ENCODE measurements around the gene SENP3.

DNA sequence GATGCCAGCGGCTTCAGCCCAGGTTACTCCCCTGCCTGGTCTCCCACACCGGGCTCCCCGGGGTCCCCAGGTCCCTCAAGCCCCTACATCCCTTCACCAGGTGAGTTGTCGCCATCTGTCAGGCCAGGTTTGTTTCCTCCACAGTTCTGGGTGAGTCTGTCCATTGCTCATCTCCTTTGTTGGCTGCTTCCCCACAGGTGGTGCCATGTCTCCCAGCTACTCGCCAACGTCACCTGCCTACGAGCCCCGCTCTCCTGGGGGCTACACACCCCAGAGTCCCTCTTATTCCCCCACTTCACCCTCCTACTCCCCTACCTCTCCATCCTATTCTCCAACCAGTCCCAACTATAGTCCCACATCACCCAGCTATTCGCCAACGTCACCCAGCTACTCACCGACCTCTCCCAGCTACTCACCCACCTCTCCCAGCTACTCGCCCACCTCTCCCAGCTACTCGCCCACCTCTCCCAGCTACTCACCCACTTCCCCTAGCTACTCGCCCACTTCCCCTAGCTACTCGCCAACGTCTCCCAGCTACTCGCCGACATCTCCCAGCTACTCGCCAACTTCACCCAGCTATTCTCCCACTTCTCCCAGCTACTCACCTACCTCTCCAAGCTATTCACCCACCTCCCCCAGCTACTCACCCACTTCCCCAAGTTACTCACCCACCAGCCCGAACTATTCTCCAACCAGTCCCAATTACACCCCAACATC, 48.7 kb upstream of the SENP3 start:
- TF ChIP-seq, protein P1, sequence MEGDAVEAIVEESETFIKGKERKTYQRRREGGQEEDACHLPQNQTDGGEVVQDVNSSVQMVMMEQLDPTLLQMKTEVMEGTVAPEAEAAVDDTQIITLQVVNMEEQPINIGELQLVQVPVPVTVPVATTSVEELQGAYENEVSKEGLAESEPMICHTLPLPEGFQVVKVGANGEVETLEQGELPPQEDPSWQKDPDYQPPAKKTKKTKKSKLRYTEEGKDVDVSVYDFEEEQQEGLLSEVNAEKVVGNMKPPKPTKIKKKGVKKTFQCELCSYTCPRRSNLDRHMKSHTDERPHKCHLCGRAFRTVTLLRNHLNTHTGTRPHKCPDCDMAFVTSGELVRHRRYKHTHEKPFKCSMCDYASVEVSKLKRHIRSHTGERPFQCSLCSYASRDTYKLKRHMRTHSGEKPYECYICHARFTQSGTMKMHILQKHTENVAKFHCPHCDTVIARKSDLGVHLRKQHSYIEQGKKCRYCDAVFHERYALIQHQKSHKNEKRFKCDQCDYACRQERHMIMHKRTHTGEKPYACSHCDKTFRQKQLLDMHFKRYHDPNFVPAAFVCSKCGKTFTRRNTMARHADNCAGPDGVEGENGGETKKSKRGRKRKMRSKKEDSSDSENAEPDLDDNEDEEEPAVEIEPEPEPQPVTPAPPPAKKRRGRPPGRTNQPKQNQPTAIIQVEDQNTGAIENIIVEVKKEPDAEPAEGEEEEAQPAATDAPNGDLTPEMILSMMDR (conservative IDR thresholded peaks at IDR 0.05 in 1 of 2, IDR thresholded peaks at IDR 0.05 in 1 of 2; ENCODE audit: extremely low read depth in 1 of 2, insufficient read depth in 1 of 2, low read depth in 1 of 2, low read length in 2 of 2) = no peak
- TF ChIP-seq EZH2 (IDR thresholded peaks at IDR 0.05; ENCODE audit: borderline replicate concordance, low read length) = no peak

Measured in mammary epithelial cell (primary cell).